SJSA1 (cell line): ENCODE results near the gene XPR1. TPM values are rescaled to one million over a fixed set of nuclear protein-coding genes. Genes with fewer than 3 reads are reported as not detected.

Source experiments
- DNase-seq, 2 experiments: peaks; one replicate each; pipeline ENCODE4 v3.0.0-alpha.2; 2015 to 2020; ENCODE audit warnings: low spot score in 2 of 2, low read depth in 1 of 2
- H3K27ac ChIP-seq: fragments of 250-450 bp; sonication (Bioruptor Pico); 2 replicates; pipeline ENCODE4 v1.5.1; 2020; ENCODE audit warnings: mild to moderate bottlenecking, moderate library complexity
- H3K27me3 ChIP-seq: fragments of 250-450 bp; sonication (Bioruptor Pico); replicated peaks from 2 replicates; pipeline ENCODE4 v1.5.1; 2020; ENCODE audit warnings: mild to moderate bottlenecking, moderate library complexity
- H3K36me3 ChIP-seq: fragments of 250-450 bp; sonication (Bioruptor Pico); 2 replicates; pipeline ENCODE4 v1.5.1; 2020; ENCODE audit warnings: mild to moderate bottlenecking
- H3K4me1 ChIP-seq: fragments of 250-450 bp; sonication (Bioruptor Pico); replicated peaks from 2 replicates; pipeline ENCODE4 v1.6.1; 2021; ENCODE audit warnings: mild to moderate bottlenecking
- H3K4me3 ChIP-seq: fragments of 250-450 bp; sonication (Bioruptor Pico); 2 replicates; pipeline ENCODE4 v1.5.1; 2020; ENCODE audit warnings: mild to moderate bottlenecking
- H3K9me3 ChIP-seq: fragments of 250-450 bp; sonication (Bioruptor Pico); replicated peaks from 2 replicates; pipeline ENCODE4 v1.5.1; 2020; ENCODE audit warnings: mild to moderate bottlenecking
- total RNA-seq: library from RNA; depleted of rRNA; stranded (reverse); fragments of >200 nt; shearing (Covaris generic); gene quantifications from 2 replicates; pipeline ENCODE4 v1.2.3, GENCODE V29; 2014

XPR1 gene
- total RNA-seq, 1 experiment from 2014 or later = 19.6 TPM

GRCh38 chr1:180901076-180901990 is 269.5 kb downstream of the XPR1 start:
- Histone ChIP-seq H3K4me3 (no peak overlapping the region), H3K27me3 (no peaks in the 10 kb centered on the region; the same call in 1 of the 2 replicates), H3K36me3 (no peaks in the 10 kb centered on the region), H3K4me1 (no peaks in the 10 kb centered on the region), H3K9me3 (no peaks in the 10 kb centered on the region), H3K27ac (no peak overlapping the region)
- no peak for DNase-seq

- no peaks in the 10 kb centered on the region; the same call in 1 of the 2 replicates for H3K27me3 ChIP-seq
- H3K4me1 ChIP-seq = no peaks in the 10 kb centered on the region
- no peaks in the 10 kb centered on the region for H3K9me3 ChIP-seq
- no peaks in the 10 kb centered on the region for H3K36me3 ChIP-seq
- no peak overlapping the region for H3K27ac ChIP-seq
- DNase-seq = no peak
- no peak overlapping the region for H3K4me3 ChIP-seq
These were observed 270.7 kb downstream of the XPR1 start for GRCh38 chr1:180902541-180902940.

- Histone ChIP-seq H3K4me1 (no peaks in the 10 kb centered on the region), H3K9me3 (no peaks in the 10 kb centered on the region)
- peak in 1 of 2 experiments; percentile 8 for DNase-seq
These were observed 274.1 kb downstream of the XPR1 start for GRCh38 chr1:180905927-180906326.

GRCh38 chr1:180906511-180906910 is 274.7 kb downstream of the XPR1 start:
- H3K27me3 ChIP-seq = no peaks in the 10 kb centered on the region; the same call in 1 of the 2 replicates
- H3K9me3 ChIP-seq = no peaks in the 10 kb centered on the region
- peaks cover 3% of the 10 kb centered on the region for H3K4me1 ChIP-seq
- H3K4me3 ChIP-seq = no peak overlapping the region
- no peaks in the 10 kb centered on the region for H3K36me3 ChIP-seq
- DNase-seq = peak in 1 of 2 experiments; percentile 25
- no peak overlapping the region for H3K27ac ChIP-seq

More at GRCh38 chr1:180905927-180906326, 274.1 kb downstream of the XPR1 start:
- Histone ChIP-seq H3K36me3 (no peaks in the 10 kb centered on the region), H3K4me3 (no peak overlapping the region), H3K27ac (no peak overlapping the region), H3K27me3 (no peaks in the 10 kb centered on the region; the same call in 1 of the 2 replicates)

GRCh38 chr1:180907313-180908055 is 275.7 kb downstream of the XPR1 start:
- Histone ChIP-seq H3K27ac (no peak overlapping the region), H3K4me1 (peaks cover 11% of the 10 kb centered on the region), H3K36me3 (no peaks in the 10 kb centered on the region), H3K27me3 (no peaks in the 10 kb centered on the region; the same call in 1 of the 2 replicates), H3K9me3 (no peaks in the 10 kb centered on the region), H3K4me3 (no peak overlapping the region)
- DNase-seq = peak in 1 of 2 experiments; percentile 34

GRCh38 chr1:180908074-180908765 is 276.4 kb downstream of the XPR1 start:
- Histone ChIP-seq H3K27me3 (no peaks in the 10 kb centered on the region; the same call in 1 of the 2 replicates), H3K9me3 (no peaks in the 10 kb centered on the region), H3K4me1 (peaks cover 11% of the 10 kb centered on the region), H3K36me3 (peaks cover 4% of the 10 kb centered on the region; the same call in 1 of the 2 replicates), H3K27ac (no peak overlapping the region), H3K4me3 (no peak overlapping the region)
- peak in 1 of 2 experiments; percentile 35 for DNase-seq

- no peak overlapping the region for H3K4me3 ChIP-seq
- peaks cover 16% of the 10 kb centered on the region for H3K4me1 ChIP-seq
- no peaks in the 10 kb centered on the region for H3K9me3 ChIP-seq
- no peaks in the 10 kb centered on the region; the same call in 1 of the 2 replicates for H3K27me3 ChIP-seq
- peak in 1 of 2 experiments; percentile 30 for DNase-seq
- peaks cover 4% of the 10 kb centered on the region; the same call in 1 of the 2 replicates for H3K36me3 ChIP-seq
- no peak overlapping the region for H3K27ac ChIP-seq
These were observed 277.2 kb downstream of the XPR1 start for GRCh38 chr1:180909005-180909414.

- peaks cover 18% of the 10 kb centered on the region for H3K4me1 ChIP-seq
- H3K27me3 ChIP-seq = no peaks in the 10 kb centered on the region; the same call in 1 of the 2 replicates
- no peak overlapping the region for H3K4me3 ChIP-seq
- H3K9me3 ChIP-seq = no peaks in the 10 kb centered on the region
- DNase-seq = peak in 1 of 2 experiments; percentile 4
- H3K36me3 ChIP-seq = peaks cover 4% of the 10 kb centered on the region; the same call in 1 of the 2 replicates
- H3K27ac ChIP-seq = no peak overlapping the region
These were observed 277.7 kb downstream of the XPR1 start for GRCh38 chr1:180909462-180909976.

- no peaks in the 10 kb centered on the region for H3K27me3 ChIP-seq
- no peak for DNase-seq
- H3K4me1 ChIP-seq = peaks cover 18% of the 10 kb centered on the region
These were observed 279.9 kb downstream of the XPR1 start for GRCh38 chr1:180911640-180912191.

GRCh38 chr1:180912211-180912800 is 280.5 kb downstream of the XPR1 start:
- peaks cover 8% of the 10 kb centered on the region for H3K36me3 ChIP-seq
- peak overlapping the region; percentile 73 for H3K4me3 ChIP-seq
- peak overlapping the region; percentile 65 for H3K27ac ChIP-seq
- DNase-seq = peak; percentile 56 to 69
- peaks cover 18% of the 10 kb centered on the region for H3K4me1 ChIP-seq
- H3K27me3 ChIP-seq = no peaks in the 10 kb centered on the region
- H3K9me3 ChIP-seq = no peaks in the 10 kb centered on the region

More at GRCh38 chr1:180911640-180912191, 279.9 kb downstream of the XPR1 start:
- H3K9me3 ChIP-seq = no peaks in the 10 kb centered on the region
- H3K36me3 ChIP-seq = peaks cover 6% of the 10 kb centered on the region
- H3K27ac ChIP-seq = peak overlapping the region; percentile 65
- H3K4me3 ChIP-seq = peak overlapping the region; percentile 73

- peak within 1 kb of the TSS; percentile 73 for H3K4me3 ChIP-seq
- peak within 1 kb of the TSS; percentile 65 for H3K27ac ChIP-seq
- DNase-seq = peak in 1 of 2 experiments; percentile 75
- H3K4me1 ChIP-seq = peaks cover 18% of the 10 kb centered on the region
- peaks cover 8% of the 10 kb centered on the region for H3K36me3 ChIP-seq
- H3K9me3 ChIP-seq = no peaks in the 10 kb centered on the region
- H3K27me3 ChIP-seq = no peaks in the 10 kb centered on the region
These were observed 281.2 kb downstream of the XPR1 start, which contains the start of gene KIAA1614 for GRCh38 chr1:180912801-180913565. Gene KIAA1614, plus strand, starts transcription at chr1:180912897. Its CDS starts 347 bp downstream, at chr1:180913244.
